ENCODE results near the gene ANKRD33. TPM values are rescaled to one million over a fixed set of nuclear protein-coding genes. Genes with fewer than 3 reads are reported as not detected.
"Not testable (repeated sequence)": the region's sequence is repeated elsewhere in the genome, so short reads cannot be mapped to it uniquely, and the experiment has no call there.

ANKRD33 gene
- total RNA-seq, 1 donor, result 0.10 TPM

GRCh38 chr12:51884676-51885229 is 3.1 kb upstream of the ANKRD33 start:
- Histone ChIP-seq H3K9me3 (ENCODE audit: low read depth, low read length) (no peaks in the 10 kb centered on the region), H3K4me1 (ENCODE audit: insufficient read depth, low read length) (peaks cover 37% of the 10 kb centered on the region), H3K4me3 (ENCODE audit: low read length) (no peak overlapping the region), H3K27me3 (ENCODE audit: insufficient read depth, low read length) (no peaks in the 10 kb centered on the region)

GRCh38 chr12:51885294-51886020 is 2.4 kb upstream of the ANKRD33 start:
- H3K4me1 ChIP-seq (ENCODE audit: insufficient read depth, low read length), result peaks cover 37% of the 10 kb centered on the region

GRCh38 chr12:51886021-51886710 is 1.7 kb upstream of the ANKRD33 start:
- H3K4me1 ChIP-seq (ENCODE audit: insufficient read depth, low read length), result peaks cover 37% of the 10 kb centered on the region
- no peak overlapping the region for H3K4me3 ChIP-seq (ENCODE audit: low read length)
- H3K27me3 ChIP-seq (ENCODE audit: insufficient read depth, low read length), result no peaks in the 10 kb centered on the region
- H3K9me3 ChIP-seq (ENCODE audit: low read depth, low read length), result no peaks in the 10 kb centered on the region

More at GRCh38 chr12:51885294-51886020, 2.4 kb upstream of the ANKRD33 start:
- H3K9me3 ChIP-seq (ENCODE audit: low read depth, low read length); H3K4me3 ChIP-seq (ENCODE audit: low read length); H3K27me3 ChIP-seq (ENCODE audit: insufficient read depth, low read length): not testable (repeated sequence)

- Histone ChIP-seq H3K27me3 (ENCODE audit: insufficient read depth, low read length) (no peaks in the 10 kb centered on the region), H3K4me1 (ENCODE audit: insufficient read depth, low read length) (peaks cover 27% of the 10 kb centered on the region), H3K4me3 (ENCODE audit: low read length) (no peak overlapping the region), H3K9me3 (ENCODE audit: low read depth, low read length) (no peaks in the 10 kb centered on the region)
Measured at GRCh38 chr12:51888316-51889215, 663 bp downstream of the ANKRD33 start.

- H3K27me3 ChIP-seq (ENCODE audit: insufficient read depth, low read length), result no peaks in the 10 kb centered on the region
- H3K4me1 ChIP-seq (ENCODE audit: insufficient read depth, low read length), result peaks cover 27% of the 10 kb centered on the region
- H3K4me3 ChIP-seq (ENCODE audit: low read length), result no peak overlapping the region
- no peaks in the 10 kb centered on the region for H3K9me3 ChIP-seq (ENCODE audit: low read depth, low read length)
Measured at GRCh38 chr12:51889216-51890132, 1.6 kb downstream of the ANKRD33 start.

GRCh38 chr12:51890133-51890464 is 2.2 kb downstream of the ANKRD33 start:
- H3K9me3 ChIP-seq (ENCODE audit: low read depth, low read length), result no peaks in the 10 kb centered on the region
- no peak overlapping the region for H3K4me3 ChIP-seq (ENCODE audit: low read length)
- H3K27me3 ChIP-seq (ENCODE audit: insufficient read depth, low read length), result no peaks in the 10 kb centered on the region

GRCh38 chr12:51890511-51891171 is 2.7 kb downstream of the ANKRD33 start:
- Histone ChIP-seq H3K4me1 (ENCODE audit: insufficient read depth, low read length) (peaks cover 21% of the 10 kb centered on the region), H3K4me3 (ENCODE audit: low read length) (no peak overlapping the region), H3K9me3 (ENCODE audit: low read depth, low read length) (no peaks in the 10 kb centered on the region), H3K27me3 (ENCODE audit: insufficient read depth, low read length) (no peaks in the 10 kb centered on the region)

More at GRCh38 chr12:51890133-51890464, 2.2 kb downstream of the ANKRD33 start:
- H3K4me1 ChIP-seq (ENCODE audit: insufficient read depth, low read length), result peaks cover 27% of the 10 kb centered on the region

- H3K4me1 ChIP-seq (ENCODE audit: insufficient read depth, low read length), result peaks cover 10% of the 10 kb centered on the region
- no peaks in the 10 kb centered on the region for H3K9me3 ChIP-seq (ENCODE audit: low read depth, low read length)
- no peaks in the 10 kb centered on the region for H3K27me3 ChIP-seq (ENCODE audit: insufficient read depth, low read length)
- no peak overlapping the region for H3K4me3 ChIP-seq (ENCODE audit: low read length)
Measured at GRCh38 chr12:51891843-51892242, 3.9 kb downstream of the ANKRD33 start.

- no peaks in the 10 kb centered on the region for H3K27me3 ChIP-seq (ENCODE audit: insufficient read depth, low read length)
- H3K9me3 ChIP-seq (ENCODE audit: low read depth, low read length), result no peaks in the 10 kb centered on the region
- no peak overlapping the region for H3K4me3 ChIP-seq (ENCODE audit: low read length)
- H3K4me1 ChIP-seq (ENCODE audit: insufficient read depth, low read length), result no peaks in the 10 kb centered on the region
Measured at GRCh38 chr12:51893786-51894185, 5.9 kb downstream of the ANKRD33 start.

- H3K4me1 ChIP-seq (ENCODE audit: insufficient read depth, low read length), result no peaks in the 10 kb centered on the region
- H3K4me3 ChIP-seq (ENCODE audit: low read length), result no peak overlapping the region
- no peaks in the 10 kb centered on the region for H3K9me3 ChIP-seq (ENCODE audit: low read depth, low read length)
- H3K27me3 ChIP-seq (ENCODE audit: insufficient read depth, low read length), result no peaks in the 10 kb centered on the region
Measured at GRCh38 chr12:51895378-51896135, 7.7 kb downstream of the ANKRD33 start.

GRCh38 chr12:51896236-51896635 is 8.3 kb downstream of the ANKRD33 start:
- H3K9me3 ChIP-seq (ENCODE audit: low read depth, low read length), result no peaks in the 10 kb centered on the region
- H3K4me3 ChIP-seq (ENCODE audit: low read length), result no peak overlapping the region
- no peaks in the 10 kb centered on the region for H3K27me3 ChIP-seq (ENCODE audit: insufficient read depth, low read length)
- H3K4me1 ChIP-seq (ENCODE audit: insufficient read depth, low read length), result no peaks in the 10 kb centered on the region

GRCh38 chr12:51897181-51897580 is 9.3 kb downstream of the ANKRD33 start:
- no peaks in the 10 kb centered on the region for H3K9me3 ChIP-seq (ENCODE audit: low read depth, low read length)
- H3K4me3 ChIP-seq (ENCODE audit: low read length), result no peak overlapping the region
- no peaks in the 10 kb centered on the region for H3K27me3 ChIP-seq (ENCODE audit: insufficient read depth, low read length)
- no peaks in the 10 kb centered on the region for H3K4me1 ChIP-seq (ENCODE audit: insufficient read depth, low read length)

- H3K4me1 ChIP-seq (ENCODE audit: insufficient read depth, low read length), result no peaks in the 10 kb centered on the region
- no peaks in the 10 kb centered on the region for H3K9me3 ChIP-seq (ENCODE audit: low read depth, low read length)
- H3K4me3 ChIP-seq (ENCODE audit: low read length), result no peak overlapping the region
- H3K27me3 ChIP-seq (ENCODE audit: insufficient read depth, low read length), result no peaks in the 10 kb centered on the region
Measured at GRCh38 chr12:51898506-51898905, 10.6 kb downstream of the ANKRD33 start.
